Neural cell (in vitro differentiated cells): ENCODE data around the gene NTHL1.

Experiments
- POLR2AphosphoS5 ChIP-seq: IDR thresholded peaks from 2 replicates; pipeline ENCODE4 v1.6.1; 2012
- REST ChIP-seq: IDR thresholded peaks from 2 replicates; pipeline ENCODE4 v1.6.1; 2012; ENCODE audit warnings: borderline replicate concordance
- TAF1 ChIP-seq: IDR thresholded peaks from 2 replicates; pipeline ENCODE4 v1.6.1; 2012; ENCODE audit warnings: low read depth
- TF ChIP-seq, protein P1 (sequence below): fragments of 450-650 bp; IDR thresholded peaks from 2 replicates; pipeline ENCODE4 v1.5.1; 2014; ENCODE audit warnings: antibody characterized with exemption, mild to moderate bottlenecking, moderate library complexity; ENCODE audit not compliant: poor library complexity, severe bottlenecking

- TF ChIP-seq, protein P1, sequence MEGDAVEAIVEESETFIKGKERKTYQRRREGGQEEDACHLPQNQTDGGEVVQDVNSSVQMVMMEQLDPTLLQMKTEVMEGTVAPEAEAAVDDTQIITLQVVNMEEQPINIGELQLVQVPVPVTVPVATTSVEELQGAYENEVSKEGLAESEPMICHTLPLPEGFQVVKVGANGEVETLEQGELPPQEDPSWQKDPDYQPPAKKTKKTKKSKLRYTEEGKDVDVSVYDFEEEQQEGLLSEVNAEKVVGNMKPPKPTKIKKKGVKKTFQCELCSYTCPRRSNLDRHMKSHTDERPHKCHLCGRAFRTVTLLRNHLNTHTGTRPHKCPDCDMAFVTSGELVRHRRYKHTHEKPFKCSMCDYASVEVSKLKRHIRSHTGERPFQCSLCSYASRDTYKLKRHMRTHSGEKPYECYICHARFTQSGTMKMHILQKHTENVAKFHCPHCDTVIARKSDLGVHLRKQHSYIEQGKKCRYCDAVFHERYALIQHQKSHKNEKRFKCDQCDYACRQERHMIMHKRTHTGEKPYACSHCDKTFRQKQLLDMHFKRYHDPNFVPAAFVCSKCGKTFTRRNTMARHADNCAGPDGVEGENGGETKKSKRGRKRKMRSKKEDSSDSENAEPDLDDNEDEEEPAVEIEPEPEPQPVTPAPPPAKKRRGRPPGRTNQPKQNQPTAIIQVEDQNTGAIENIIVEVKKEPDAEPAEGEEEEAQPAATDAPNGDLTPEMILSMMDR: no peak
- TF ChIP-seq TAF1 (no peak), POLR2AphosphoS5 (no peak), REST (no peak)
Measured at GRCh38 chr16:2037647-2038381, 9.8 kb downstream of the NTHL1 start.
